ENCODE data around the gene ZNF862.

The ZNF862 gene

GRCh38 chr7:149883452-149883861 lies 45.3 kb downstream of the ZNF862 start:
- H3K9ac ChIP-seq (ENCODE audit: low read length), result no peak overlapping the region
- H3K79me1 ChIP-seq (ENCODE audit: low read length), result no peaks in the 10 kb centered on the region
- no peak overlapping the region for H3K4me2 ChIP-seq (ENCODE audit: low read length)
- H2BK15ac ChIP-seq (replicated peaks; ENCODE audit: low read depth), result no peak overlapping the region
- H2BK120ac ChIP-seq (ENCODE audit: low read depth, low read length), result no peak overlapping the region
- no peak overlapping the region for H3K56ac ChIP-seq (ENCODE audit: low read length)
- no CpG with 5 or more reads among the region's 12 CpGs for WGBS (ENCODE audit: extremely low coverage, insufficient coverage, low lambda C conversion rate)
- no peak overlapping the region for H4K8ac ChIP-seq (ENCODE audit: low read depth, low read length)
- no peaks in the 10 kb centered on the region for H3K79me2 ChIP-seq (ENCODE audit: control insufficient read depth, insufficient read depth, low read length)
- no peaks in the 10 kb centered on the region for H3K36me3 ChIP-seq (ENCODE audit: control insufficient read depth, insufficient read depth, low read length)
- no peak overlapping the region for H3K27ac ChIP-seq (ENCODE audit: low read depth, low read length)
- H3K27me3 ChIP-seq (ENCODE audit: insufficient read depth, low read length, poor library complexity), result no peaks in the 10 kb centered on the region
- H2AK5ac ChIP-seq (ENCODE audit: low read length), result no peak overlapping the region
- H3K18ac ChIP-seq (ENCODE audit: low read length), result no peak overlapping the region
- no peak overlapping the region for H3K23ac ChIP-seq (ENCODE audit: low read length)
- no peak overlapping the region for H3K4me3 ChIP-seq (ENCODE audit: low read length)
- no peak overlapping the region for H3K4ac ChIP-seq (ENCODE audit: low read depth, low read length)
- H4K5ac ChIP-seq (ENCODE audit: low read length), result no peak overlapping the region
- no peak overlapping the region for H2BK5ac ChIP-seq (ENCODE audit: low read length)
- peak; percentile 86 for DNase-seq
- H3K4me1 ChIP-seq (ENCODE audit: control insufficient read depth, low read depth, low read length), result no peaks in the 10 kb centered on the region

- no peak overlapping the region for H2BK120ac ChIP-seq (ENCODE audit: low read depth, low read length)
- H3K18ac ChIP-seq (ENCODE audit: low read length), result no peak overlapping the region
- WGBS (ENCODE audit: extremely low coverage, insufficient coverage, low lambda C conversion rate), result no CpG with 5 or more reads among the region's 4 CpGs
- no peak overlapping the region for H3K4me3 ChIP-seq (ENCODE audit: low read length)
- no peak overlapping the region for H4K8ac ChIP-seq (ENCODE audit: low read depth, low read length)
- H2BK5ac ChIP-seq (ENCODE audit: low read length), result no peak overlapping the region
- no peak overlapping the region for H2AK5ac ChIP-seq (ENCODE audit: low read length)
- no peak overlapping the region for H4K5ac ChIP-seq (ENCODE audit: low read length)
- no peak for DNase-seq
- H3K27ac ChIP-seq (ENCODE audit: low read depth, low read length), result no peak overlapping the region
- no peak overlapping the region for H3K4ac ChIP-seq (ENCODE audit: low read depth, low read length)
- no peak overlapping the region for H3K56ac ChIP-seq (ENCODE audit: low read length)
- H3K27me3 ChIP-seq (ENCODE audit: insufficient read depth, low read length, poor library complexity), result no peaks in the 10 kb centered on the region
- H3K79me1 ChIP-seq (ENCODE audit: low read length), result no peaks in the 10 kb centered on the region
- H3K23ac ChIP-seq (ENCODE audit: low read length), result no peak overlapping the region
- H3K4me2 ChIP-seq (ENCODE audit: low read length), result no peak overlapping the region
- no peaks in the 10 kb centered on the region for H3K79me2 ChIP-seq (ENCODE audit: control insufficient read depth, insufficient read depth, low read length)
- H3K9ac ChIP-seq (ENCODE audit: low read length), result no peak overlapping the region
- H3K36me3 ChIP-seq (ENCODE audit: control insufficient read depth, insufficient read depth, low read length), result no peaks in the 10 kb centered on the region
- H3K4me1 ChIP-seq (ENCODE audit: control insufficient read depth, low read depth, low read length), result no peaks in the 10 kb centered on the region
- no peak overlapping the region for H2BK15ac ChIP-seq (replicated peaks; ENCODE audit: low read depth)
These were observed 45.8 kb downstream of the ZNF862 start for GRCh38 chr7:149884016-149884415.

GRCh38 chr7:149884541-149884940 lies 46.4 kb downstream of the ZNF862 start:
- no peak overlapping the region for H2BK120ac ChIP-seq (ENCODE audit: low read depth, low read length)
- no peak overlapping the region for H4K5ac ChIP-seq (ENCODE audit: low read length)
- DNase-seq, result no peak
- H2BK15ac ChIP-seq (replicated peaks; ENCODE audit: low read depth), result no peak overlapping the region
- H3K79me2 ChIP-seq (ENCODE audit: control insufficient read depth, insufficient read depth, low read length), result no peaks in the 10 kb centered on the region
- no peak overlapping the region for H4K8ac ChIP-seq (ENCODE audit: low read depth, low read length)
- H3K27ac ChIP-seq (ENCODE audit: low read depth, low read length), result no peak overlapping the region
- no peak overlapping the region for H3K23ac ChIP-seq (ENCODE audit: low read length)
- H3K18ac ChIP-seq (ENCODE audit: low read length), result no peak overlapping the region
- H3K56ac ChIP-seq (ENCODE audit: low read length), result no peak overlapping the region
- no peak overlapping the region for H2AK5ac ChIP-seq (ENCODE audit: low read length)
- no peaks in the 10 kb centered on the region for H3K79me1 ChIP-seq (ENCODE audit: low read length)
- no peak overlapping the region for H3K4me2 ChIP-seq (ENCODE audit: low read length)
- H3K9ac ChIP-seq (ENCODE audit: low read length), result no peak overlapping the region
- H3K4ac ChIP-seq (ENCODE audit: low read depth, low read length), result no peak overlapping the region
- no CpG with 5 or more reads among the region's 2 CpGs for WGBS (ENCODE audit: extremely low coverage, insufficient coverage, low lambda C conversion rate)
- H3K4me1 ChIP-seq (ENCODE audit: control insufficient read depth, low read depth, low read length), result no peaks in the 10 kb centered on the region
- no peaks in the 10 kb centered on the region for H3K36me3 ChIP-seq (ENCODE audit: control insufficient read depth, insufficient read depth, low read length)
- H3K27me3 ChIP-seq (ENCODE audit: insufficient read depth, low read length, poor library complexity), result no peaks in the 10 kb centered on the region
- no peak overlapping the region for H2BK5ac ChIP-seq (ENCODE audit: low read length)
- H3K4me3 ChIP-seq (ENCODE audit: low read length), result no peak overlapping the region

DNA sequence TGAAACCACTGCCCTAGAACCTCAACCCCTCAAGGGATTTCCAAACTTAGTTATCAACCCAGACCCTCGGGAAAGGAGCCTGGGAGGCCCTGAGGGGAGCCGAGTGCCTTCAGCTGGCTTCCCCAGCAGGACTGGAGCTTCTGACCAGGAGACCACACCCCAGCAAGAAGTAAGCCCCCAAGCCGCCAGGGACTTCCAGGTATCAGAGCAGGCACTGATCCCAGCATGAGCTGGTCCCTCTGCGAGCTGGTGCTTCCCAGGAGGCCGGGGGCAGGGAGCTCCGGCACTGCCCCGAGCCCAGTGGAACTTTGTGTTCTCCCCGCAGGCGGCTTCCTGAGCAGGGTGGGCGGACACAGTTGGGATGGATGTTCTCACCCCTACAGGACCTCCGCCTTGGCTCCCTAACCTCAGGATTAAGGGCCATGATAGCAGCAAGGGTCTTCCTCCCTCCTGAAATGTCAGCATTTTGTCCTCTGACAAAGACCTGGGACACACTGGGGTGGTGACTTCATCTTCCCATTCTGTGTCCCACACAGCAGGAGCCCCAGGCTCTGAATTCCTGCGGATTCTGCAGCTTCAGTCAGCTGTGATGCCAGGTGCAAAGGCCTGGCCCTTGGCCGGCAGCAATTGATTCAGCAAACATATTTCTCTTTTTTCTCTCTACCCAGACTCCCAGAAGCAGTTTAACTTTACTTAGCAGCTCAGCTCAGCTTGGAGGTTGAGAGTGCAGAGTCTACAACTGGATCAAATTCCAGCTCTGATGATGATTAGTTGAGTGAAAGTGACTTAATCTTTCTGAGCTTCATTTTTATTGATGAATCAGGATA lies 47.2 kb downstream of the ZNF862 start:
- Histone ChIP-seq H2BK120ac (ENCODE audit: low read depth, low read length) (no peak overlapping the region), H3K79me1 (ENCODE audit: low read length) (no peaks in the 10 kb centered on the region), H3K4me2 (ENCODE audit: low read length) (no peak overlapping the region), H4K5ac (ENCODE audit: low read length) (no peak overlapping the region), H3K56ac (ENCODE audit: low read length) (peak overlapping the region; percentile 15), H2BK5ac (ENCODE audit: low read length) (no peak overlapping the region), H3K4me1 (ENCODE audit: control insufficient read depth, low read depth, low read length) (no peaks in the 10 kb centered on the region), H3K18ac (ENCODE audit: low read length) (no peak overlapping the region), H3K36me3 (ENCODE audit: control insufficient read depth, insufficient read depth, low read length) (no peaks in the 10 kb centered on the region), H4K8ac (ENCODE audit: low read depth, low read length) (no peak overlapping the region), H3K27ac (ENCODE audit: low read depth, low read length) (no peak overlapping the region), H3K79me2 (ENCODE audit: control insufficient read depth, insufficient read depth, low read length) (no peaks in the 10 kb centered on the region), H3K9ac (ENCODE audit: low read length) (no peak overlapping the region), H3K27me3 (ENCODE audit: insufficient read depth, low read length, poor library complexity) (no peaks in the 10 kb centered on the region), H3K23ac (ENCODE audit: low read length) (no peak overlapping the region), H3K4ac (ENCODE audit: low read depth, low read length) (no peak overlapping the region), H3K4me3 (ENCODE audit: low read length) (no peak overlapping the region), H2BK15ac (replicated peaks; ENCODE audit: low read depth) (no peak overlapping the region), H2AK5ac (ENCODE audit: low read length) (no peak overlapping the region)
- DNase-seq, result peak; percentile 80
- WGBS (ENCODE audit: extremely low coverage, insufficient coverage, low lambda C conversion rate), result no CpG with 5 or more reads among the region's 13 CpGs

DNA sequence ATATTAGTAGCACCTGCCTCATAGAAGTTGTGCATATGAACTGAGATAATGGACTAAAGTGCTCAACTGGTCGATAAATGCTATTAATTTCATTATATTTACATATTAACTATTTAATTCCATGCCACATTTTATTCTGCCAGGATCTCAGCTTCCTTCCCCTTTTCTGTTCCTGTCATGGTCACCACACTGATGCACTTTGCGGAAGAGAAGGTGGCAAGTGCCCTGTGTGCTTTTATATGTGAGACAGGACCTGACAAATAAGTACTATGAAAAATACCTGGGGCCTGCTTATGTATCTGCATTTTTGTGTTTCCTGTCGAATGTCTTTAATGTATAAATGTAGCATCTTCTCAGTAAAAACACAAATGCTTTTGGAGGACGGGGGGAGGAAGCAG lies 47.8 kb downstream of the ZNF862 start:
- Histone ChIP-seq H3K4me1 (ENCODE audit: control insufficient read depth, low read depth, low read length) (no peaks in the 10 kb centered on the region), H3K9ac (ENCODE audit: low read length) (no peak overlapping the region), H2BK15ac (replicated peaks; ENCODE audit: low read depth) (no peak overlapping the region), H2BK5ac (ENCODE audit: low read length) (no peak overlapping the region), H2BK120ac (ENCODE audit: low read depth, low read length) (no peak overlapping the region), H3K27ac (ENCODE audit: low read depth, low read length) (no peak overlapping the region), H4K8ac (ENCODE audit: low read depth, low read length) (no peak overlapping the region), H3K18ac (ENCODE audit: low read length) (no peak overlapping the region), H4K5ac (ENCODE audit: low read length) (no peak overlapping the region), H3K79me2 (ENCODE audit: control insufficient read depth, insufficient read depth, low read length) (no peaks in the 10 kb centered on the region), H3K36me3 (ENCODE audit: control insufficient read depth, insufficient read depth, low read length) (no peaks in the 10 kb centered on the region), H3K4me3 (ENCODE audit: low read length) (no peak overlapping the region), H3K27me3 (ENCODE audit: insufficient read depth, low read length, poor library complexity) (no peaks in the 10 kb centered on the region), H3K4ac (ENCODE audit: low read depth, low read length) (no peak overlapping the region), H3K23ac (ENCODE audit: low read length) (no peak overlapping the region), H2AK5ac (ENCODE audit: low read length) (no peak overlapping the region), H3K79me1 (ENCODE audit: low read length) (no peaks in the 10 kb centered on the region), H3K4me2 (ENCODE audit: low read length) (no peak overlapping the region), H3K56ac (ENCODE audit: low read length) (no peak overlapping the region)
- no peak for DNase-seq
- WGBS (ENCODE audit: extremely low coverage, insufficient coverage, low lambda C conversion rate), result no CpG with 5 or more reads among the region's 4 CpGs

GRCh38 chr7:149887311-149887710 lies 49.1 kb downstream of the ZNF862 start:
- no peaks in the 10 kb centered on the region for H3K79me1 ChIP-seq (ENCODE audit: low read length)
- no peak overlapping the region for H3K4ac ChIP-seq (ENCODE audit: low read depth, low read length)
- H2BK120ac ChIP-seq (ENCODE audit: low read depth, low read length), result no peak overlapping the region
- H3K79me2 ChIP-seq (ENCODE audit: control insufficient read depth, insufficient read depth, low read length), result no peaks in the 10 kb centered on the region
- no peak overlapping the region for H3K27ac ChIP-seq (ENCODE audit: low read depth, low read length)
- no peak for DNase-seq
- no CpG with 5 or more reads among the region's 7 CpGs for WGBS (ENCODE audit: extremely low coverage, insufficient coverage, low lambda C conversion rate)
- no peak overlapping the region for H2BK5ac ChIP-seq (ENCODE audit: low read length)
- H3K4me3 ChIP-seq (ENCODE audit: low read length), result no peak overlapping the region
- no peak overlapping the region for H3K56ac ChIP-seq (ENCODE audit: low read length)
- no peak overlapping the region for H4K5ac ChIP-seq (ENCODE audit: low read length)
- no peaks in the 10 kb centered on the region for H3K36me3 ChIP-seq (ENCODE audit: control insufficient read depth, insufficient read depth, low read length)
- H2BK15ac ChIP-seq (replicated peaks; ENCODE audit: low read depth), result no peak overlapping the region
- no peak overlapping the region for H3K4me2 ChIP-seq (ENCODE audit: low read length)
- no peaks in the 10 kb centered on the region for H3K4me1 ChIP-seq (ENCODE audit: control insufficient read depth, low read depth, low read length)
- H3K18ac ChIP-seq (ENCODE audit: low read length), result no peak overlapping the region
- no peak overlapping the region for H4K8ac ChIP-seq (ENCODE audit: low read depth, low read length)
- H3K9ac ChIP-seq (ENCODE audit: low read length), result no peak overlapping the region
- no peaks in the 10 kb centered on the region for H3K27me3 ChIP-seq (ENCODE audit: insufficient read depth, low read length, poor library complexity)
- H2AK5ac ChIP-seq (ENCODE audit: low read length), result no peak overlapping the region
- H3K23ac ChIP-seq (ENCODE audit: low read length), result no peak overlapping the region

Data from mesendoderm (in vitro differentiated cells).